HEK293T (cell line): ENCODE results near the gene GIPC1.

Experiments
- ARNT ChIP-seq: fragments of 450-650 bp; IDR thresholded peaks from 2 replicates; pipeline ENCODE4 v1.6.1; 2017; ENCODE audit warnings: mild to moderate bottlenecking
- BHLHE40 ChIP-seq: fragments of 450-650 bp; IDR thresholded peaks from 2 replicates; pipeline ENCODE4 v1.6.1; 2016; ENCODE audit warnings: mild to moderate bottlenecking, moderate library complexity, borderline replicate concordance
- CTBP1 ChIP-seq: fragments of 450-650 bp; IDR thresholded peaks from 2 replicates; pipeline ENCODE4 v1.6.1; 2016; ENCODE audit warnings: borderline replicate concordance
- FOXK2 ChIP-seq: fragments of 450-650 bp; IDR thresholded peaks from 2 replicates; pipeline ENCODE4 v1.6.1; 2016; ENCODE audit warnings: mild to moderate bottlenecking
- FOXM1 ChIP-seq: fragments of 450-650 bp; IDR thresholded peaks from 2 replicates; pipeline ENCODE4 v1.6.1; 2017; ENCODE audit warnings: mild to moderate bottlenecking, borderline replicate concordance
- SP1 ChIP-seq: fragments of 450-650 bp; IDR thresholded peaks from 2 replicates; pipeline ENCODE4 v1.6.1; 2017
- ZNF384 ChIP-seq: fragments of 450-650 bp; IDR thresholded peaks from 2 replicates; pipeline ENCODE4 v1.6.1; 2016
- TF ChIP-seq, protein P1 (sequence below): fragments of 450-650 bp; IDR thresholded peaks from 2 replicates; pipeline ENCODE4 v1.6.1; 2016

DNA sequence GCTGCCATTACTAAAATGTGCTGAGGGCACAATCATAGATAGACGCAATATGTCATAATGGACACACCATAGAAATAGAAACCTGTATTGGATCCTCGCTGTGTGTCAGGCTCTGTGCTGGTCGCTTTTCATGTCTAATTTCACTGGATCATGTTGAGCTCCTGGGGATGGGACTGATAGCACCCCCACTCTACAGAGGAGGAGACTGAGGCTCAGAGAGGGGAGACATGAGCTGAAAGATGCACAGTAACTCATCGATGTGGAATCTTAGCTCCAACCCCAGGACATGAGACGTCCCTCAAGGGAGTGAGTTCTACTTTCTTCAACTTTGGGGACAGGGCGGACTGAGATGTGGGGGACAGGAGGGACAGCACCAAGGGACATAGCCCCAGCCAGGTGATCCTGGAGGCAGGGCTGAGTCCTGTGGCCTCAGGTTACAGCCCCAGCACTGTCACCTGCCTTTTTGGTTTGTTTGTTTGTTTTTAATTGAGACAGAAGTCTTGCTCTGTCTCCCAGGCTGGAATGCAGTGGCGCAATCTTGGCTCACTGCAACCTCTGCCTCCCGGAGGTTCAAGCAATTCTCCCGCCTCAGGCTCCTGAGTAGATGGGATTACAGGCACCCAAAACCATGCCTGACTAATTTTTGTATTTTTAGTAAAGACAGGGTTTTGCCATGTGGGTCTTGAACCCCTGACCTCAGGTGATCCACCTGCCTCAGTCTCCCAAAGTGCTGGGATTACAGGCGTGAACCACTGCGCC lies 6.6 kb upstream of the GIPC1 start:
- TF ChIP-seq SP1 (no peak), FOXM1 (no peak), ARNT (no peak), ZNF384 (no peak), BHLHE40 (no peak), FOXK2 (no peak), CTBP1 (no peak)
- TF ChIP-seq, protein P1, sequence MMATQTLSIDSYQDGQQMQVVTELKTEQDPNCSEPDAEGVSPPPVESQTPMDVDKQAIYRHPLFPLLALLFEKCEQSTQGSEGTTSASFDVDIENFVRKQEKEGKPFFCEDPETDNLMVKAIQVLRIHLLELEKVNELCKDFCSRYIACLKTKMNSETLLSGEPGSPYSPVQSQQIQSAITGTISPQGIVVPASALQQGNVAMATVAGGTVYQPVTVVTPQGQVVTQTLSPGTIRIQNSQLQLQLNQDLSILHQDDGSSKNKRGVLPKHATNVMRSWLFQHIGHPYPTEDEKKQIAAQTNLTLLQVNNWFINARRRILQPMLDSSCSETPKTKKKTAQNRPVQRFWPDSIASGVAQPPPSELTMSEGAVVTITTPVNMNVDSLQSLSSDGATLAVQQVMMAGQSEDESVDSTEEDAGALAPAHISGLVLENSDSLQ, result no peak
